Activated CD8-positive, alpha-beta memory T cell treated with anti-CD3 and anti-CD28 coated beads, Interleukin-2, amount 50 U/mL, for 24 hours (primary cell): ENCODE measurements around the gene SMIM35.
"Not testable (repeated sequence)": the region's sequence is repeated elsewhere in the genome, so short reads cannot be mapped to it uniquely, and the experiment has no call there.

Experiments used
- DNase-seq: peaks from one replicate; pipeline ENCODE4 v3.0.0-alpha.2; 2020; ENCODE audit errors: extremely low read depth

The SMIM35 gene

GRCh38 chr11:118080296-118080695 is 6.5 kb downstream of the SMIM35 start:
- no peak for DNase-seq

DNA sequence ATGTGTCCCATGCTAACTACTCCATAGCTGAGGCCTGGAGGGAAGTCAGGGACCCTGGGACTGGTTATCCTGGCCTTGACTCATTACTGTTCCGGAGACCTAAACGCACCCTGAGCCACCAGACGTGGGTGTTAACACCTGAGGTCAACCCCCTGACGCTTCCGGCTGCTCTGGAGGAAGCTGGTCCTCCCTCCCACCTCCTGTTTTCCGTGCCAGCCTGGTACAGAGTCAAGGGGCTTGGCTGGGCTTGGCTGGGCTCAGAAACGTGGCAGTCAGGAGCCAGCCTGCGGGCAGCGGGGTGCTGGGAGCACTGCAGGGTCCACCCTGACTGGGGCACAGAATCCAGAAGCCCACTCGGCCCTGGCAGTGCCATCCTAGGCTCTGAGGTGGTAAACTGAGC is 7.3 kb downstream of the SMIM35 start:
- DNase-seq: no peak

- no peak for DNase-seq
Observed at GRCh38 chr11:118078911-118079411, 7.8 kb downstream of the SMIM35 start.

DNA sequence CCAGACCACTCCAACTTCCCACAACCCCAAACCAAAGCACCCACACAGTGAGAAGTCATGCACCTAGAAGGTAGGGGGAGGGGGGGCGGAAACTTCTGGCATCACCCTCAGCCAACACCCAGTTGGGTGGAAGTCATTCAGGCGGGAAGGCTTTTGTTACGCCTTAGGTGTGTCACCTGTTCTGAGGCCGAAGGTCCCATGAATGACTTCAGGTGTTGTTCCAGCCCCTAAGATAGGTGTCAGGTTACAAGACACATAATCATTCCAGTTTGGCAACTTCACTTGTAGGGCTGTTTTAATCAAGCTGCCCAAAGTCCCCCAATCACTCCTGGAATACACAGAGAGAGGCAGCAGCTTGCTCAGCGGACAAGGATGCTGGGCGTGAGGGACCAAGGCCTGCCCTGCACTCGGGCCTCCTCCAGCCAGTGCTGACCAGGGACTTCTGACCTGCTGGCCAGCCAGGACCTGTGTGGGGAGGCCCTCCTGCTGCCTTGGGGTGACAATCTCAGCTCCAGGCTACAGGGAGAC is 9.9 kb downstream of the SMIM35 start, which contains the start of gene TMPRSS4:
TMPRSS4 (plus strand) TSS at position 325 of the 528 bp plus-strand sequence. CDS start 225 bp downstream, outside the sequence.
- DNase-seq: no peak

DNA sequence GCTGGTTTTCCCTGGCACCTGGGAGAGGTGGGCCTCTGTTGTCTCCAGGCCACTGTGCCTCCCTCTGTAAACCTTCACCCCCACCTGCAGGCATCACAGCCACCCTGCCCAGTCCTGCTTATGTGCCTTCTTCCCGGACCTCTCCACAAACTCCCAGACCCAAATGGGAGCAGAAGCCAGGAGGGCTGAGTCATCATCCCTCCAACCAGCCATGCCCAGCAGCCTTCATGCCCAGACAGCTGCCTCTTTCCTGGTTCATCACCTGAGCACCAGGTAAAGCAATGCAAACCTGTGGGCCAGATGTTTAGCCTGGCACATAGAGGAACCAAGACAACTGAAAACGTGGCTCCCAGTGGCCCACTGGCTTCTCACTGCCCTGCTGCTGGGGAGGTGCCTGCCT is 12.0 kb downstream of the SMIM35 start:
- DNase-seq: no peak

GRCh38 chr11:118074091-118074685 is 12.6 kb downstream of the SMIM35 start:
- no peak for DNase-seq

DNA sequence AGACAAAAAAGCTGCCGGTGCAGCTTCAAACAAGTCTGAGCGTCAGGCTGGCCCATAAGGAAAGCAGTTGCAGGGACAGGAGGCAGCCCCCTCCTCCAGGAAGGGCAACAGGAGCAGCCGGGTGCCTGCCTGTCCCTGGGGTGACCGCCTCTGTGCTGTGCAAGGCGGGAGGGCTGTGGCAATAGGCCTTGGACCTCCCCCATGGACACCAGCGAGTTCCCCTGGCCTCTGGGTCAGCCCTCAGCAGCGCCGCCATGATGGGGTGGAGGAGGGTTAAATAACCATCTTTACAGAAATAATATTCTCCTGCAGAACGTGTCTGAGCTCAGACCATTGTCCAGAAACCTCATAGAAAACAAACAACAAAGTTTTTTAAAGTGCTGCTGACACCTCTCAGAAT is 13.2 kb downstream of the SMIM35 start:
- no peak for DNase-seq

GRCh38 chr11:118071416-118072030 is 15.2 kb downstream of the SMIM35 start:
- DNase-seq: no peak

- no peak for DNase-seq
Observed at GRCh38 chr11:118068945-118069612, 17.7 kb downstream of the SMIM35 start.

GRCh38 chr11:118068206-118068944 is 18.4 kb downstream of the SMIM35 start:
- no peak for DNase-seq

- no peak for DNase-seq
Observed at GRCh38 chr11:118067006-118067405, 19.8 kb downstream of the SMIM35 start.

DNA sequence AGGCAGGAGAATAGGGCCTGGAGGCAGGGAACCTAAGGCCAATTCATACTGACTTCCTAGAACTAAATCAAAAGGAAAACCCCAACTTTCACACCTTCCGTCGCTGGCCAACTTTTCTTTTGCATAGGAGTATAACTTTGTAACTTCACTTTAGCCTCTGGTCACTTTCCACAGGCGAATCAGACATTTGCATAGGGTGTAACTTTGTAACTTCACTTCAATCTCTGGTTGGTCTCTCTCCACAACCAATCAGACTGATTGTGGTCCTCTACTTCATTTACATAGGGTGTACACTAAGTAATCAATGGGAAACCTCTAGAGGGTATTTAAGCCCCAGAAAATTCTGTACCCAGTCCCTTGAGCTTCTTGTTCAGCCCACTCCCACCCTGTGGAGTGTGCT is 21.4 kb downstream of the SMIM35 start:
- DNase-seq: no peak

- DNase-seq: no peak
Observed at GRCh38 chr11:118064956-118065355, 21.8 kb downstream of the SMIM35 start.

GRCh38 chr11:118062631-118063030 is 24.1 kb downstream of the SMIM35 start:
- not testable (repeated sequence) for DNase-seq

DNA sequence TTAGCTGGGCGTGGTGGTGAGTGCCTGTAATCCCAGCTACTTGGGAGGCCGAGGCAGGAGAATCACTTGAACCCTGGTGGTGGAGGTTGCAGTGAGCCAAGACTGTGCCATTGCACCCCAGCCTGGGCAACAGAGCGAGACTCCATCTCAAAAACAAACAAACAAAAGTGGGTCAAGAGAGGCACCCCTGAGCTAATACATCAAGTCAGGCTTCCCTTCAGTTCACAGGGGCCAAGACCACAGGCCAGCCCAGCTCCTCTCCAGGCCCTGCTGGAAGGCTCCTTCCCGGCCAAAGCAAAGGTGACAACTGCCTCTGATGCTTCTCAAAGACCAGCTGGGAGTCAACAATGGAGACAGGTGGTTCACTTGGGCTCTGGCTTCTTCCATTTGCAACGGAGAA is 24.6 kb downstream of the SMIM35 start:
- DNase-seq: not testable (repeated sequence)

GRCh38 chr11:118061586-118062125 is 25.1 kb downstream of the SMIM35 start:
- DNase-seq: no peak

- DNase-seq: no peak
Observed at GRCh38 chr11:118060869-118061268, 25.9 kb downstream of the SMIM35 start.

DNA sequence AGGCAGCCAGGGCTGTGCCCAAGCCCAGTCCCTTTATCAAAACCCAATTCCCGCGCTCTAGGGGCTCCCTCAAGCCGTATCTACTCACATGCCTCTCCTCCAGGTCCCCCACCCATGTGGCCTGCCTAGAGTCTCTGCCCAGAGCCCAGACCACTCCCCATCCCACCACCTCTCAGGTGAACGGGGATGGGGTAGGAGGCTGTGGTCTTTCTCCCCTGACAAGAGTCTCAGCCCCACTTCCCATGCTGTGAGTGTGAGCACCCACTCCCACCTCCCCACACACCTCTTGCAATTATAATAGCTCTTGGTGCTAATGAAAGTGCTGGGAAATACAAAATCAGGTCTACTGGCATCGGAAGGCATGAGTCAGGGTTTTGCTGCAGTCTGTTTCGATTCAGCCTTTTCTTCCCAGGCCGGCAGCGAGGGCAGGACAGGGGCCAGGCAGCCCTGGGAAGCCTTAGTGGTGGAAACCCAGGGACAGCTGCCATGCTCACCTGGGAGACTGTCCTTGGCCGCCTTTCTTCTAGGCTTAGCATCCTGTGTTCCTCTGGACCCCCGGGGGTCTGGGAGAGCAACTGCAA is 26.6 kb downstream of the SMIM35 start:
- no peak for DNase-seq

GRCh38 chr11:118059246-118059940 is 27.4 kb downstream of the SMIM35 start:
- no peak for DNase-seq

- DNase-seq: no peak
Observed at GRCh38 chr11:118058311-118059245, 28.2 kb downstream of the SMIM35 start.
